Kidney glomerular epithelial cell (primary cell): ENCODE data around the gene SLC45A2.
"Not testable (repeated sequence)": the region's sequence is repeated elsewhere in the genome, so short reads cannot be mapped to it uniquely, and the experiment has no call there.

ENCODE experiments used
- DNase-seq: peaks from one replicate; lab custom pipeline; 2025; lab: John Stamatoyannopoulos, UW

The SLC45A2 gene

GRCh38 chr5:33969572-33970452 lies 14.7 kb downstream of the SLC45A2 start:
- DNase-seq: peak; percentile 58

DNA sequence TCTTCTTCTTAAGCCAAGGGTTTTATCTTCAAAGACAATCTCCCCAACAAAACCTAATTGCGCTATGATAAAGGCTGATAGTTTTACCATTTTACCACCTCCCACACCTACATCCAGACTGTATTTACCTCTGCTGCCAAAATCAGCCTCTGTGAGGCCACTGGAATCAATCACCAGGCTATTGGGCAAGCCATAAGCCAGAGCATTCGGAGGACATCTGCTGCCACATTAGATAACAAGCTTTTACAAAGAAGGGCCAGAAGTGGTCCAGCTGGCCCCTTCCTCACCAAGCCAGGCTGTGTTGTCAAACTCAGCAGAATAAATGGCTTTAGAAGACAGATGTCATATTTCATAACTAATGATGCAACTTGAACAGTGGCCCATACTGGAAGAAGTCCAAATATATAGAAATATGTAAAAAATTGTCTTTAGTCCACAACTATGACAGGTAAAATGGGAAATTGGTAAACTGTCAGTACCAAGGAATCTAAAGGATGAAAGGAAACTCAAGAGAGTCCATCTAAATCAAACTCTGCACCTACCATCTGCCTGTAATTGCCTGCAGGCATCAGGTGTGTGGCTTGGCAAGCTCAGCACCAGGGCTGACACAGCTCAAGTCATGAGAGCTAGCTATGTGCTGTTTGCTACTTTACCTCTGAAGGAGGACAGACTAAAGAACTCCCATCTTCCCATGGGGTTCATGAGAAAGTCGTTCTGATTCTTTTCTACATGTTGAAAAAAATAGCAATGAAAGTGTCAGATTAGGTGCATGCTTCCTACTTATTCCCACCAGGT lies 16.1 kb downstream of the SLC45A2 start:
- DNase-seq: no peak

DNA sequence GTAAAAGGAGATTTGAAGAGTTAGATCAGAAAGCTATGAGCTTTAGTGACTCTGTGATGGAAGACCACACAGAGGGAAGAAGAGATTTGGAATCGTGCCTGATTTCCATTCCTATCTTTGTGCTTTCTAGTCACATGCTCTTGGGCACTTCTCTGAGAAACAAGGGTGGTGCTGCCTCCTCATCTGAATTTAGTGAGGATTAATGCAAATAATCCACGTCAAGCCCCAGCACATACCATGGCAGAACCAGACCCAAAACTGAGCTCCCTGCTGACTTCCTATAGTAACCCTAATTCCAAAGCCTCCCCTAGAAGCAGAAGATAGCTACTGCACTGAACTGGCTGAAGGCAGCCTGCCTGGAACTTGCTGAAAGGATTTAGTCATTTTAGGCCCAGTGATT lies 17.7 kb downstream of the SLC45A2 start:
- DNase-seq: no peak

DNA sequence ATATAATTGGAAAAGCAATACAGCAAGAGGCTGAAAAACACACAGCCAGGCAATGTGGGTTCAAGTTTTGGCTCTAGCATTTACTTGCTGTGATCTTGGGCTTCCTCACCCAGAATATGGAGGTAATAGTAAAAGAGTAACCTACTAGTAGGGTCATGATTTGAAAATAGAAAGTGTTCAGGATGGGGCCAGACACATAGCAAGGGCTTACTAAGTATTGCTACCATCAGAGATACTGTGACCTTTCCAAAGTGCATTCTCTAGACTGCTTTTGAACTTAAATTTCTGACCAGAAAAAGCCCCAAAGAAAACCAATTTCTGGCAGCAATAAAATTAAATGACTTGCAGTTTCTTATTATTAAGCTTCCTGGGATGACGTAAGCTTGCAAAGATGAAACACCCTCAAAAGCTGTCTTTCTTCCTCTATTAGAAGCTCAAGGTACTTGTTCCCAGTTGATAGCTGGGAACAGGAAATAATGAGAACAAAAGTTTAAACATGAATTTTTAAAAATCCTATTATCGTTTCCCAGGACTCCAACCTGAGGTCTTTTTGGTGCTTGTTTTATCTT lies 20.3 kb downstream of the SLC45A2 start:
- no peak for DNase-seq

GRCh38 chr5:33958176-33958575 lies 26.3 kb downstream of the SLC45A2 start:
- no peak for DNase-seq

- DNase-seq: no peak
Measured at GRCh38 chr5:33957577-33958150, 26.8 kb downstream of the SLC45A2 start.

DNA sequence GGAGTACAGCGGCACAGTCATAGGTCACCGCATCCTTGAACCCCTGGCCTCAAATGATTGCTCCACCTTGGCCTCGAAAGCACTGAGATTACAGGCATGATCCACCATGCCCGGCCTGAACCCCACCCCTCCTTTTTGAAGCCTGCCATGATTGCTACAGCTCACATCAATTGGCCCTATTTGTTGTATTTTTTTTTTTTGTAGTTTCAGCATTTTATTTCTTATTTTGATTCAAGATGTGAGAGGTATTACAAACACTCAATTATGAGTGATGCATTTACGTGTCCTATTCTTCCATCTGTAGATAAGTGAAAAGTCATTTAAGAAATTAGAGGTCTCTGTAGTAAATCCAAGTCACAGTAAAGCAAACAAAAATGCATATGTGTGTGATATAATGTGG lies 32.3 kb downstream of the SLC45A2 start:
- not testable (repeated sequence) for DNase-seq

DNA sequence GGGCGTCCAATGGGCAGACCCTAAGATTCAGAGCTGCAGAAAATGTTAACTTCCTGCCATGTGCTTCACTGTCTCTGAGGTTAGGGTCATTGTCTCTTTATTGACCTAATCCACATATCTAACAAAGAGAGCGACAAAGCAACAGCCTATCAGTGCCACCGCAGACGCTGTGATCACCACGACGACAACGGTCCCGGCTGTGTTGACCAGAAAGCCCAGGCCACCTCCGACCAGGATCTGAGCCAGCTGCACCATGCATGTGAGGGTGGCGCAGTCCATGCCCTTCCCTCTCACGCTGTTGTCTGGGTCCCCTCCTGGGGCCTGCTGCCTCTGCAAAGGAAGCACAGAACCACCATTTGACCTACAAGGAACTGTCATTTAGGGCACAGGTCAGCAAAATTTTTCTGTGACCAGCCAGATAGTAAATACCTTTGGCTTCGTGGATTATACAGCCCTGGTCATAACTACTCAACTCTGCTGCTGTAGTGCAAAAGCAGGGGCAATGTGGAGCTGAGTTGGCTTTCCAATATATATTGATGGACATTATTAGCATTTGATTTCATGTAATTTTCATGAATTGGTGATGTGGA lies 39.9 kb downstream of the SLC45A2 start:
- no peak for DNase-seq

- no peak for DNase-seq
Measured at GRCh38 chr5:33941090-33941489, 43.4 kb downstream of the SLC45A2 start.

DNA sequence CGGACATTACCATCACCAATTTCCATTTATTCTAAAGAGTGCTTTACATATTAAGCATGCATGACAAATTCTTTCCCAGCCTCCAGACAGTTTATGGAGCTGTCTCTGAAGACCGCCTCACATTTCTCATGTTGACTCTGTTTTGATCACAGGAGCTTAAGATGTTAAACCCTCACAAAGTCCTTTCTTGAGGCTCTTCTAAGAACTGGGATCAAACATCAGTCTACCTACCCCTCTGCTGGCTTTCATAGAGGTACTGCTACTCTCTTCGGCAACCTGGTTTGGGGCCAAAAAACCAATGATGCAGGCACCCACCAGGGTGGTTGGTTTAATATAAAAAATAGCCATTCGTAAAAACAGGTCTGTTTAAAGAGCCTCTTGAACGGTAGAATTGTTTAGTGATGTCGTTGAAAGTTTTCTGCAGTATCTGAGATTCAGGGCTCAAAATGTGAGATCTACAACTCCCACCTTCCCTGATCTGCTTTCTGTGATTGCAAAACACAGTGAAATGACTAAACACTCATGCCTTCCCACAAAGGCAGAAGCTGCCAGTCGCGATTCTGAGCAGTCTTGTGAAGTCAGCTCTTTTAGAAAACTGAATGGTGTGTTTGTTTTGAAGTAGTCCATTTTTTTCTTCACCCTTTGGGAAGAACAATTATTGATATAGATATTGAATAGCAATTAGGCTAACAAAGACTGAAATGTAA lies 44.8 kb downstream of the SLC45A2 start:
- DNase-seq: peak; percentile 18

DNA sequence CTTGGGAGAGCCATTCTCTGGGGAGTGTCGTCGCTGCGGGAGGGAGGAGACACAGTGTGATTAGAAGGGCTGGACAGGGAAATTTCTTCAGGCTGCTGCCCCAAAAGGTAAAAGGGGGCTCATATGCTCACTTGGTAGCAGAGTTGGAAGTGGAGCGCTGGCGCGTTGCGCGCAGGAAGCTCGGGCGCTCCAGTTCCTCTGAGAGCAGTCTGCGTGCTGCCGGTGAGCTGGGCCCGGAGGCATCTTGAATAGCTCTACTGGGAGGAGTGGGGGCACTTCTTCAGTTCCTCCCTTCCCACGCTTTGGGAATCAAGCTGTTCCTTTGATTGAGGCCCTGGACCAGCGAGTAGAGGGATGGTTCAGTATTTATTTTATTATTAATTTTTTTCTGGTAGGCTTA lies 45.6 kb downstream of the SLC45A2 start:
- no peak for DNase-seq

DNA sequence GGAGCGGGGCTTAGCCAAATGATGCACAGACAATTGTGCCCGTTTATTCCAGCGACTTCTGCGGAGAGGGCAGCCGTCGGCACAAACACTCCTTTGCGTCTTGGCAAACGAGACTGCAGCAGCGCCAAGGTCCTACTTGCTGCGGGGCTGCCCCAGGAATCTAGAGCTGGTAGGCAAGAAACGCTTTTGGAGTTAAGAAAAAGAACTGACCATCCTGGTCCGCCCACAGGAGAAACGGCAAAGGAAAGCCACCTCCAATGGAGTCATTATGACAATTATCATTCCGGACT lies 46.0 kb downstream of the SLC45A2 start:
- DNase-seq: no peak

DNA sequence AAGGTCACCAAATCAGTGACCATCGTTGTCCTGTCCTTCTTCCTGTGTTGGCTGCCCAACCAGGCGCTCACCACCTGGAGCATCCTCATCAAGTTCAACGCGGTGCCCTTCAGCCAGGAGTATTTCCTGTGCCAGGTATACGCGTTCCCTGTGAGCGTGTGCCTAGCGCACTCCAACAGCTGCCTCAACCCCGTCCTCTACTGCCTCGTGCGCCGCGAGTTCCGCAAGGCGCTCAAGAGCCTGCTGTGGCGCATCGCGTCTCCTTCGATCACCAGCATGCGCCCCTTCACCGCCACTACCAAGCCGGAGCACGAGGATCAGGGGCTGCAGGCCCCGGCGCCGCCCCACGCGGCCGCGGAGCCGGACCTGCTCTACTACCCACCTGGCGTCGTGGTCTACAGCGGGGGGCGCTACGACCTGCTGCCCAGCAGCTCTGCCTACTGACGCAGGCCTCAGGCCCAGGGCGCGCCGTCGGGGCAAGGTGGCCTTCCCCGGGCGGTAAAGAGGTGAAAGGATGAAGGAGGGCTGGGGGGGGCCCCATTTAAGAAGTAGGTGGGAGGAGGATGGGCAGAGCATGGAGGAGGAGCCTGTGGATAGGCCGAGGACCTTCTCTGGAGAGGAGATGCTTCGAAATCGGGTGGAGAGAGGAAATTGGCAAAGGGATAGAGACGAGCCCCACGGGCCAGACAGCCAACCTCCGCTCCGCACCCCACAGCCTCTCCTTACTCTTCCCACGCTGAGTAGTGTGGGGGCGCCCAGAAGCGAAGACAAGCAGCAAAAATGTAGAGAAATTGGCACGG lies 46.6 kb downstream of the SLC45A2 start:
- no peak for DNase-seq

- DNase-seq: no peak
Measured at GRCh38 chr5:33937017-33937706, 47.3 kb downstream of the SLC45A2 start.

- no peak for DNase-seq
Measured at GRCh38 chr5:33936381-33937016, 48.0 kb downstream of the SLC45A2 start, which contains the start of gene RXFP3. TSS of gene RXFP3 (plus strand) at chr5:33936386. CDS start at chr5:33936741, 355 bp downstream.

GRCh38 chr5:33936004-33936380 lies 48.5 kb downstream of the SLC45A2 start:
- DNase-seq: peak; percentile 41

GRCh38 chr5:33934176-33934575 lies 50.3 kb downstream of the SLC45A2 start:
- peak; percentile 39 for DNase-seq

GRCh38 chr5:33933723-33934169 lies 50.7 kb downstream of the SLC45A2 start:
- no peak for DNase-seq

DNA sequence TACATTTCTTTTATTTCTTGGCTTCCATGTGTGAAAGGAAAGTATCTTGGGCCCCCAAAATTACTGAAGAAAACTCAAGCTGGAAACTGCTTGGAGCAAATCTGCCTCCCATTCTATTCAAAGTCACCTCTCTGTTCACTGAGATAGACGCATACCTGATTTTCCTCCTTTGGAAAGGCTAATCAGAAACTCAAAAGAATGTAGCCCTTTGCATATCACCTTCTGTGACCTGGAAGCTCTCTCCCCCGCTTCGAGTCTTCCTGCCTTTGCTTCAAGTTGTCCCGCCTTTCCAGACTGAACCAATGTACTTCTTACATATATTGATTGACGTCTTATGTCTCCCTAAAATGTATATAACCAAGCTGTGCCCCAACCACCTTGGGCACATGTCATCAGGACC lies 53.4 kb downstream of the SLC45A2 start:
- DNase-seq: no peak
